GM19193 (cell line): ENCODE results near the gene PRKAR1B.

Experiments
- POLR2A ChIP-seq: IDR thresholded peaks from 4 replicates; pipeline ENCODE4 v1.6.1; 2011; ENCODE audit not compliant: insufficient read depth, insufficient read length; ENCODE audit errors: extremely low read depth

Gene PRKAR1B

DNA sequence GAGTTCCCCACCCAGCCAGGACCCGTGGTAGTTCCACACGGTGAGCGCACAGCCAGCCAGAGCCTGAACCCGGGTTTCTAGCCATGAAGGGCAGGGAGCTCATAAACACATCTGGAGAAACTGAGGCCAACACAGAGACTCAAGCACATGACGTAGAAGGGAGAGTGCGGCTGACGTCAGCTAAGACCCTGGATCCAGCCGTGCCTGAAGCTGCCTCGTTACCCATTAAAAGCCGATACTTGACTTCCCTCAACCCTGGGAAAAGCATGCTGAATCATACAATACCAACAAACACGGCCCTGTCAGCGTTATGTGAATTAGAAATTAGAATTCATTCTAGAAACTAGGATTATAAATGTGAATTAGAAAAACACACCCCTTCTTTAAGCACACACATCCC, 142.3 kb downstream of the PRKAR1B start:
- TF ChIP-seq POLR2A: no peak

DNA sequence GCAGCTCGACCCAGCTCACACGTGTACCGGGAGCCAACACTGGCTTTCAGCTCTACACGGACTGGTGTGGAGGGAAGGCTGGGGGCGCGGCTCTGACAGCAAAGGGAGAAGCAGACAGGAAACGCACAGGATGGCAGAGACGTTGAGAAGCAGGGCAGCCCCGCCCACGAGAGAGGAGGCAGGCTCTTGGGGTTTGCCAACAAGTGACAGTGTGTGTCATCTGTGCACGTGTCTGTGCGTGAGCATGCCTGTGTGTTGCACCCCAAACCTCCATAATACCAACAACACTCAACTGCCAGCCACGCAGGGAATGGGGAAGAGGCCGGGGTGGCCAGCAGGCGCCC, 143.0 kb downstream of the PRKAR1B start:
- TF ChIP-seq POLR2A: no peak

DNA sequence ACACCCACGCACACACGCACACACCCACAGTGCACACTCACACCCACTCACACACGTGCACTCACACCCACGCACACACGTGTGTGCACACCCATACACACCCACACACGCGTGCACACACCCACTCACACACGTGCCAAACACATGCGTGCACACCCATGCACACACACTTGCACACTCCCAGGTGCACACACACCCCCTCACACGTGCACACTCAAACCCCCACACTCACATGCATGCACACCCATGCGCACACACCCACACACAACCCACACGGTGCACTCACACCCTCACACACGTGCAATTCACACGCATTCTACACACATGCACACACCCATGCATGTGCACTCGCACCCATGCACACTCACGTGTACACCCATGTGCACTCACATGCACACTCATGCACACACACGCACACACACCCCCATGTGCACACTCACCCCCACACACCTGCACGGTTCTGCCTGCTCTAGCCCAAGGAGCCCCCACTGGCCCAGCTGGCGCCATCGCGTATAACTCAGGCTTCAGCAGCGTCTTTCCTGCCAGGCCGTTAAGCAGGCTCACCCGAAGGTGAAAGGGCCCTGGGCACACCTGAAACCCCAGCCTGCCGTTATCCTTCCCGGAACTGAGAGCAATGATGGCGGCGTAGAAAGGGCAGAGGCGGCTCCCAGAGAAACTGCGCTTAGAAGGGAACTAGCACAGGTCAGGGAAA, 143.5 kb downstream of the PRKAR1B start:
- TF ChIP-seq POLR2A: no peak

DNA sequence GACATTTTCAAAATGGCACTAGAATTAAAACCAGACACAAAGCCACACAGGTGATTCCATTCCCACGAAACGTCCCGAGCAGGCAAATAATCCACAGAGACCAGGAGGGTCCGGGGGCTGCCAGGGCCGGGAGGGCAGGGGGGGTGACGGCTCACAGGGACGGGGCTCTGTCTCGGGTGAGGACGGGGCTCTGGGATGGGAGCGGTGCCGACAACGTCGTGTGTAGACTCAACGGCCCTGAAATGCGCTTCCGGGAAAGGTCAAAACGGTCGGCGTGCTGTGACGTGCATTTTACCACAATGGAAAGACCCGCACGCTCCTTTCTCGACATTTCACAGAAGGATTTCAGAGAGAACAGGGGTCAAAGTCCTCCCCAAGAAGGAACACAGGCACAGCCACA, 144.2 kb downstream of the PRKAR1B start:
- no peak for TF ChIP-seq POLR2A

DNA sequence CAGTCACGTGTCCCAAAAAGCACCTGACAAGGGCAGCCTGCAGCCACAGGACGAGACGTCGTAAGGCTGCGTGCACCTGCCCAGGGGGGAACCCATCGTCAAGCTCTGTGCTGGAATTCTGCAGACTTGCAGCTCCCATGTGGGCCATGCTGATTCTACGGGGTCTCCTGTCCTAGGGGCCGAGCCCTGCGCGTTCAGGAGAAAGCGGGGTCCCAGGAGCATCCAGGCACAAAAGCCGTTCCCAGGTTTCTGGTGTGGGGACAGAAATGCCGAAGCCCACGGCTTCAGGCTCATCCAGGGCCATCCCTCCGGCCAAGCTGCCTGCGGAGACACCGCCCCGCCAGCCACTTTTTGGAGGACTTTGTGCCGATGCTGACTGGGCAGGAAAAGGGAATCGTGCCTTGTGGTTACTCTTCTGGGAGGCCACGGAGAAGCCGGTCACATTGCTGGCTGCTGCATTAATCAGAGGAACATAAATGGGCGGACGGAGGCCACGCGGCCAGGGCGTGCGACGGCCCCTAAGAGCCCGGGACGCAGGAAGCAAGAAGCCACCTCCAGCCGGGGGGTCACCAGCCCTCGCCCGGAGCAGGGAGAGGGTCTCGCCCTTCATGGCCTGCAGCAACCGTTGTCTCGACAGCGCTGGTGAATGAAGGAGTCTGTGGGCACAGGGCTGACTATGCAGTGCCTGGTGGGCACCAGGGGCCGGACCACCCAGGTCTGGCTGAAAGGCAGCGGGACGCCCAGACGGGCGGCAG, 144.8 kb downstream of the PRKAR1B start:
- TF ChIP-seq POLR2A: no peak

DNA sequence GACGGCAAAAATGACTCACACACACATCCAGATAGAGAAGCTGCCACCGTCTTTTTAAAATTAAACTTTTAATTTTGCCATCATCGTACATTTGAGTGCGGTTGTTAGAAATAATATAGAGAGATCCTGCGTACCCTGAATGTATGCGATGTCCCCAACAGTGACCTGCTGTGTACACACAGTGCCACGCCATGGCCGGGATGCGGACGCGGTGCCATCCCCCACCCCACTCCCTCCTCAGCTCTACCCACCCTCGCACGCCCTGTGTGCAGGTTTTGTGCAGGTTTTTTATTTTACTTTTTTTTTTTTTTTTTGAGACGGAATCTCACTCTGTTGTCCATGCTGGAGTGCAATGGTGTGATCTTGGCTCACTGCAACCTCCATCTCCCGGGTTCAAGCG, 148.7 kb downstream of the PRKAR1B start:
- no peak for TF ChIP-seq POLR2A

DNA sequence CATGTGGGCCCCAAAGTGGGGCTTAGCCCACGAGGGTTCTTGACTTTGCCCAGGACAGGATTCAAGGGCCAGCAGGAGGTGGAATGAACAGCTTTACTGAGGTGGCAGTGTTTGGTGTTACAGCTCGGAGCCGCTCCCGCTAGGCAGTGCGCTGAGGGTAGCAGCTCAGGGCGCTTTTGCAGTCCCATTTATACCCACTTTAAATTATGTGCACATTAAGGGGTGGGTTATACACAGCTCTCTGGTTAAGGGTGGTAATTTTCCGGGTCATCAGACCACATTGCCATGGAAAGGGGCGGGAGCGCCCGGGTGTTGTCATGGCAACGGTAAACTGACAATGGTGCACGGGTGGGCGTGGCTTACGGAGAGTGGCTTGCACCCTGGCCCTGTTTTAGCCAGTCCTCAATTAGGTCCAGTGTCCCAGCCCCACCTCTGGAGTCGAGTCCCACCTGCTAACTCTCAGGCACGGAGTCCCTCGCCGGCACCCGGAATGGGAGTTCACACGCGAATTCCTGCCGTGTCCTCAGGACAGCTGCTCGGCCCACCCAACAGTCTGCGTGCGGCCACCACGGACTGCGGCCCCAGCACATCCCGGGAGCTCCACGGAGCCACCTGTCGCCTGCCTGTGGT, 149.2 kb downstream of the PRKAR1B start:
- no peak for TF ChIP-seq POLR2A

DNA sequence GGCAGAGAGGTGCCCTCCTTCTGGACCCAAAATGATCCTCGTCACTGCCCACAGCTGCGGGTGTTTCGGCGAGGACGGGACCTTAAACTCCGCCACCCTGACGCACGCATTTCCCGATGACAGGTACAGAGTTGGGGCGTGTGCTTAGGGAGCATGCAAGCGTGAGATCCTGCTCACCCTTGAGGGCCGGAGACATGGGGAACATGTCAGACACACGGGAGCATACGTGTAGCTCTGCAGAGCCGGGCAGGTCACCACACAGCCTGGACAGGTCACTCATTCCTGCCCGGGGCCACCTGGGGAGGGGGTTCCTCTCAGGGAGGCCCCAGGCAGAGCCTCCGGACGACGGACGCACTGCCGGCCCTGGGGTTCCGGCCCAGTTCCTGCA, 149.8 kb downstream of the PRKAR1B start:
- no peak for TF ChIP-seq POLR2A

DNA sequence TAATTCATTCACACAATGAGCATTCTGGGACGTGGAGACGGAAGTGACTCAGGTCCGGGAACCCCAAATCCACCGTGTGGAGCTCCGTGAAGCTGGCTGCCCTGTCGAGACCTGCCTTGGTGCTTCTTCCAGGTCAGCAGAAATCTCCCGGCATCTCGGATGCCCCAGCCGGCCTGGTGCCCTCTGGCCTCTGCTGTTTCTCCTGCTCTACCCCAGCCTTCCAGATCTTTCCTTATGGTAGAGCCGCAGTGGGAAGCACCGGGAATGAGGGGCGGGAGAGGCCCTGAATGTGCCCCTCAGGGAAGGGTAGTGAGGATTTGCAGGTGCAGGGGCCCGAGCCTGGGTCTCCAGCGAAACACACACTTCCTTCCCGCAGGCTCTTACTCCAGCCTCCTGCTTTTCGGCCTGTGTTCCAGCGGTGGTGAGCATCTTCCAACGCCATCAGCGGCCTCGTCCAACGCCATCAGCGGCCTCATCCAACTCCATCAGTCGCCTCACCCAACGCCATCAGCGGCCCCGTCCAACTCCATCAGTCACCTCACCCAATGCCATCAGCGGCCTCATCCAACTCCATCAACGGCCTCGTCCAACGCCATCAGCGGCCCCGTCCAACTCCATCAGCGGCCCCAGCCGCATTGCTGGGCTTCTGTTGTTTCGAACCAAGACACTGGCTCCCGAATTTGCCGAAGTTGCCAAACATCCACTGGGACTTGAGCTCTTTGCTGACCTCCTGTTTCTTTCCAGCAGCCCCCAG, 150.4 kb downstream of the PRKAR1B start:
- no peak for TF ChIP-seq POLR2A

DNA sequence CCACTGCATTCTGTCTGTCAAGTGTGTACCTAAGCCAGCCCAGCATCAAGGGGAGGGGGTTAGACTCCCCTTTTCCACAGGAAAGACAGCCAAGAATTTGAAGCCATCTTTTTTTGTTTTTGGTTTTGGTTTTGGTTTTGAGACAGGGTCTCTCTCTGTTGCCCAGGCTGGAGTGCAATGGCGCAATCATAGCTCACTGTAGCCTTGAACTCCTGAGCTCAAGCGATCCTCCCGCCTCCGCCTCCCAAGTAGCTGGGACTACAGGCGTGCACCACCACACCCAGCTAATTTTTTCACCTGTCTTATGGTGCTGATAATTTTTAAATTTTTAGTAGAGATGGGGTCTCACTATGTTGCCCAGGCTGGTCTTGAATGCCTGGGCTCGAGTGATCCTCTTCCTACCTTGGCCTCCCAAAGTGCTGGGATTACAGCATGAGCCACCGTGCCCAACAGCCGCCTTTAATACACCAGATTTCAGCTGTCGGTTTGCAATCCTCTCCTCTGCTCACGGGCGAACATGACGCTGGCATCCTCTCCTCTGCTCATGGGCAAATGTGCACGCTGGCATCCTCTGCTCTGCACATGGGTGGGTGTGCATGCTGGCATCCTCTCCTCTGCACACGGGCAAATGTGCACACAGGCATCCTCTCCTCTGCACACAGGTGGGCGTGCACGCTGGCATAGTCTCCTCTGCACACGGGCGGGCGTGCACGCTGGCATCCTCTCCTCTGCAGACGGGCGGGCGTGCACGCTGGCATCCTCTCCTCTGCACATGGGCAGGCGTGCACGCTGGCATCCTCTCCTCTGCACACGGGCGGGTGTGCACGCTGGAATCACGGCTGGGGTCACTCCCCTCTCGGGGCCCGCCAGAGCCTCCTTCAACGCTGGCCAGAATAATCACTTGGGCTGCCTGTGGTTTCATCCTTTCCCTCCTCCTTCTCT, 151.4 kb downstream of the PRKAR1B start:
- no peak for TF ChIP-seq POLR2A

DNA sequence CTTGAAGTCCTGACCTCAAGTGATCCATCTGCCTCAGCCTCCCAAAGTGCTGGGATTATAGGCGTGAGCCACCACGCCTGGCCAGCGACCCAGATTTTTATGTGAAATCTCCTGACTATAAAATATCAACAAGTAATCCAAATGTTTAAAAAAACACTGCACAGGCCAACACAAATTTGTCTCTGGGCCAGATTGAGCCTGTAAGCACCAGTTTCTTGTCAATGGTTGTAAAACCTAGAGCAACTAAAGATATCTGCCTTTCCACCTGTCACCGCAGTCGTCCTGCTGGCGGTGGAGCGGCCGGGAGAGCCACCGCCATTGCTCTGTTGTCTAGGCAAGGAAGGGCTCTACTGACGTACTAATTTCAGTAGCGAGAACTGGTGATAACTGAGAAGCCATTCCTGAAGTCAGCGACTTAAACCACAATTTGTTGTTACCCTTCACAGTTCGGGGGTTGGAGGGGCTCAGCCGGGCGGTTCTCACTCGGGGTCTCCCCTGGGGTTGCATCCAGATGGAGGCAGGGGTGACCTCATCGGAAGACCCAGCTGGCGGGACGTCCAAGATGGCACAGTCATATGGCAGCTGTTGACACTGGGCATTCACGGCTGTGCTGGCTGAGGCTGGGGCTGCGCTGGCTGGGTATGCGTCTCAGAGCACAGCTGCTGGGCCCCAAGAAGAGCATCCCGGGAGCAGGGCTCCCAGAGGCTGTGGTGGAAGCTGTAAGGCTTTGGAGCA, 152.3 kb downstream of the PRKAR1B start:
- TF ChIP-seq POLR2A: no peak

DNA sequence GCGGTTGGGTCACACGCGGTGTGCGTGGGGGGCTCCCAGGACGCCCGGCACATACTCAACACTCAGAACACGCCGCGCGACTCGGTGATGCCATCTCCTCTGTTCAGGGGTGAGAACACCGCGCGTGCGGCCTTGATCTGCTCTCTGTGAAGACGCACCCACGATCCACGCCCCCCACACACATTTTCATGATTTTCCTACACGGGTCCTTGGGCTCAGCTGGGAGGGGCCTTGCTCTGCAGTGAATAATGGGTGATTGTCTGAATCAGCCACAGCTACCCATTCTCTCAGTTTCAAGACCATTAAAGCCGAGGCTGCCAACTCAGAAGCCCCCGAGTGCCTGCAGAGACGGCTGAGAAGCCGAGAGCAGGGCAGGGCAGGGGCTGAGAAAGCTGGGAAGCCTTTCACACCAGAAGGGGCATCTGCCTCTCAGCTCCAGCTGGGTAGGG, 153.1 kb downstream of the PRKAR1B start:
- no peak for TF ChIP-seq POLR2A

DNA sequence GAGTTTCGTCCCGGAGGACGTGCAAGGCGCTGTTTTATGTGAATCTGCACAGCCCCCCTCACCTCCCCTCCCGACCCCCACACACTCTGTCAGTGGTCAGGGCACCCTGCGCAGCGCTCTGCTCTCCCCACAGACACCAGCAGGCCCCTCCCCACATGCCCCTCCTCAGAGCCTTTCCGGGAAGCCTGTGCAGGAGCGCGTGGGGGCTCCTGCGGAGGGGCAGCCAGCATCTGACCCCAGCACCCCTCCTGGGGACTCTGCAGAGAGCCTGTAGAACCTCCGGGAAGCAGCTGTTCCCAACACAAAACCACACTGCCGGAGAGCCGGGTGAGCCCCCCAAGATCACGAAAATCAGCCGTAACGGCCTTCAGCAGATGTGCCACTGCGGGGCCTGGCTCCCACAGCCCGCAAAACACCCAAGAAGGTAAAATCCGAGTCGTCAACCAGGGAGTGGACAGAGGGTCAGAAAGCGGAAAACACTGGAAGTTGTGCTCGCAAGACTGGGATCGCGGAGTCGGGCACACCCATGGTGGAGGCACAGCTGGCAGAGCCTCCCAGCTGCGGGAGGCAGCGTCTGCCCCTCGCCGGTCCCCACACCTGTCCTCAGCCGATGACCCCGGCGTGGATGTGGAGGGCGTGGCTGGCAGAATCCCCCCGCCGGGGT, 153.7 kb downstream of the PRKAR1B start:
- no peak for TF ChIP-seq POLR2A
